ENCODE measurements around the gene PDSS2. TPM values are rescaled to one million over a fixed set of nuclear protein-coding genes. Genes with fewer than 3 reads are reported as not detected.
"Not testable (repeated sequence)": the region's sequence is repeated elsewhere in the genome, so short reads cannot be mapped to it uniquely, and the experiment has no call there.

The PDSS2 gene
- polyA plus RNA-seq, 1 donor (not counting 4 experiments of a cell fraction or from before 2014, with no cell fraction given): 12.5 TPM

- Histone ChIP-seq H3K4me3 (ENCODE audit: control insufficient read depth in 2 of 3, extremely low read depth in 1 of 3, insufficient read depth in 2 of 3, low read depth in 1 of 3, low read length in 3 of 3) (no peak overlapping the region), H3K27me3 (ENCODE audit: control insufficient read depth, extremely low read depth, insufficient read depth, low read length) (no peaks in the 10 kb centered on the region), H3K9ac (ENCODE audit: control insufficient read depth, extremely low read depth, insufficient read depth, low read length) (no peak overlapping the region), H3K9me3 (ENCODE audit: control insufficient read depth, low read depth, low read length) (no peaks in the 10 kb centered on the region), H3K79me2 (ENCODE audit: control insufficient read depth, insufficient read depth, low read length) (no peaks in the 10 kb centered on the region), H4K20me1 (ENCODE audit: control insufficient read depth, extremely low read depth, insufficient read depth, low read length) (no peaks in the 10 kb centered on the region), H3K36me3 (ENCODE audit: control insufficient read depth in 2 of 2, extremely low read depth in 1 of 2, insufficient read depth in 2 of 2, low read length in 2 of 2) (no peaks in the 10 kb centered on the region), H3K4me2 (ENCODE audit: control insufficient read depth, extremely low read depth, insufficient read depth, low read depth, low read length) (no peak overlapping the region), H3K9me1 (ENCODE audit: control insufficient read depth, extremely low read depth, insufficient read depth, low read length) (no peaks in the 10 kb centered on the region), H2AFZ (ENCODE audit: control insufficient read depth, low read length) (no peak overlapping the region), H3K4me1 (ENCODE audit: control insufficient read depth, extremely low read depth, insufficient read depth, low read length) (peaks cover 16% of the 10 kb centered on the region), H3K27ac (ENCODE audit: control insufficient read depth, insufficient read depth, low read length) (no peak overlapping the region)
- TF ChIP-seq, protein P1, sequence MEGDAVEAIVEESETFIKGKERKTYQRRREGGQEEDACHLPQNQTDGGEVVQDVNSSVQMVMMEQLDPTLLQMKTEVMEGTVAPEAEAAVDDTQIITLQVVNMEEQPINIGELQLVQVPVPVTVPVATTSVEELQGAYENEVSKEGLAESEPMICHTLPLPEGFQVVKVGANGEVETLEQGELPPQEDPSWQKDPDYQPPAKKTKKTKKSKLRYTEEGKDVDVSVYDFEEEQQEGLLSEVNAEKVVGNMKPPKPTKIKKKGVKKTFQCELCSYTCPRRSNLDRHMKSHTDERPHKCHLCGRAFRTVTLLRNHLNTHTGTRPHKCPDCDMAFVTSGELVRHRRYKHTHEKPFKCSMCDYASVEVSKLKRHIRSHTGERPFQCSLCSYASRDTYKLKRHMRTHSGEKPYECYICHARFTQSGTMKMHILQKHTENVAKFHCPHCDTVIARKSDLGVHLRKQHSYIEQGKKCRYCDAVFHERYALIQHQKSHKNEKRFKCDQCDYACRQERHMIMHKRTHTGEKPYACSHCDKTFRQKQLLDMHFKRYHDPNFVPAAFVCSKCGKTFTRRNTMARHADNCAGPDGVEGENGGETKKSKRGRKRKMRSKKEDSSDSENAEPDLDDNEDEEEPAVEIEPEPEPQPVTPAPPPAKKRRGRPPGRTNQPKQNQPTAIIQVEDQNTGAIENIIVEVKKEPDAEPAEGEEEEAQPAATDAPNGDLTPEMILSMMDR (optimal IDR thresholded peaks at IDR 0.05 in 1 of 3, IDR thresholded peaks at IDR 0.05 in 1 of 3, conservative IDR thresholded peaks at IDR 0.05 in 1 of 3; ENCODE audit: extremely low read depth in 1 of 3, insufficient read depth in 2 of 3, low read length in 3 of 3): no peak
- no peak for TF ChIP-seq EZH2 (IDR thresholded peaks at IDR 0.05; ENCODE audit: low read length)
- DNase-seq (ENCODE audit: low read depth, low spot score): no peak
- dilution Hi-C loops (cut with MboI; ENCODE audit: extremely low pct_ligation_motif_present, low sequenced_read_pairs): no loop called here
- no peak for FAIRE-seq
These were observed 339.0 kb downstream of the PDSS2 start for GRCh38 chr6:107120404-107120803.

DNA sequence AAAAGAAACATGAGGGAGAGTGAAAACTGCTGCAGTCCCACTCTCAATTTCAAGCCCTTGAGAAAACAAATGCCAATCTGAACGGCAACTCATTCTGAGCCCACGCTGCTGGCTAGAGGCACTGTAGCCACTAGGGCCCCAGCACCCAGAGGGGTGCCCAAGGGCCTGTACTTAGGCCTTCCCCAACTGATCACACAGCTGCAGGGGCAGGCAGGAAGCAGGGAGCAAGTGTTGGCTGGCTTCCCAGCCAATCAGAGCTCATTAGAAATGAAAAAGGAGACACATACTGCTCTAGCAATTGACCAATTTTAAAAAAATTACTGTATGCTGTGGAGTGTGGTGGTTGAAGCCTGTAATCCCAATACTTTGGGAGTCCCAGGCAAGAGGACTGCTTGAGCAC lies 340.4 kb downstream of the PDSS2 start:
- FAIRE-seq (no peak), DNase-seq (ENCODE audit: low read depth, low spot score) (no peak)
- no peak for TF ChIP-seq EZH2 (IDR thresholded peaks at IDR 0.05; ENCODE audit: low read length)
- TF ChIP-seq, protein P1 (optimal IDR thresholded peaks at IDR 0.05 in 1 of 3, IDR thresholded peaks at IDR 0.05 in 1 of 3, conservative IDR thresholded peaks at IDR 0.05 in 1 of 3; ENCODE audit: extremely low read depth in 1 of 3, insufficient read depth in 2 of 3, low read length in 3 of 3): no peak
- no peaks in the 10 kb centered on the region for H3K27me3 ChIP-seq (ENCODE audit: control insufficient read depth, extremely low read depth, insufficient read depth, low read length)
- no peaks in the 10 kb centered on the region for H3K9me3 ChIP-seq (ENCODE audit: control insufficient read depth, low read depth, low read length)
- no peak overlapping the region for H2AFZ ChIP-seq (ENCODE audit: control insufficient read depth, low read length)
- no peak overlapping the region for H3K27ac ChIP-seq (ENCODE audit: control insufficient read depth, insufficient read depth, low read length)
- no peaks in the 10 kb centered on the region for H4K20me1 ChIP-seq (ENCODE audit: control insufficient read depth, extremely low read depth, insufficient read depth, low read length)
- H3K36me3 ChIP-seq (ENCODE audit: control insufficient read depth in 2 of 2, extremely low read depth in 1 of 2, insufficient read depth in 2 of 2, low read length in 2 of 2): no peaks in the 10 kb centered on the region
- peaks cover 17% of the 10 kb centered on the region for H3K4me1 ChIP-seq (ENCODE audit: control insufficient read depth, extremely low read depth, insufficient read depth, low read length)
- dilution Hi-C loops (cut with MboI; ENCODE audit: extremely low pct_ligation_motif_present, low sequenced_read_pairs): no loop called here
- no peak overlapping the region for H3K4me2 ChIP-seq (ENCODE audit: control insufficient read depth, extremely low read depth, insufficient read depth, low read depth, low read length)
- H3K9ac ChIP-seq (ENCODE audit: control insufficient read depth, extremely low read depth, insufficient read depth, low read length): no peak overlapping the region
- H3K9me1 ChIP-seq (ENCODE audit: control insufficient read depth, extremely low read depth, insufficient read depth, low read length): no peaks in the 10 kb centered on the region
- no peak overlapping the region for H3K4me3 ChIP-seq (ENCODE audit: control insufficient read depth in 2 of 3, extremely low read depth in 1 of 3, insufficient read depth in 2 of 3, low read depth in 1 of 3, low read length in 3 of 3)
- H3K79me2 ChIP-seq (ENCODE audit: control insufficient read depth, insufficient read depth, low read length): no peaks in the 10 kb centered on the region

- not testable (repeated sequence) for H2AFZ ChIP-seq (ENCODE audit: control insufficient read depth, low read length); FAIRE-seq; DNase-seq (ENCODE audit: low read depth, low spot score)
These were observed 340.8 kb downstream of the PDSS2 start for GRCh38 chr6:107118540-107118939.

More at GRCh38 chr6:107118540-107118939, 340.8 kb downstream of the PDSS2 start:
- dilution Hi-C loops (cut with MboI; ENCODE audit: extremely low pct_ligation_motif_present, low sequenced_read_pairs); H3K9me1 ChIP-seq (ENCODE audit: control insufficient read depth, extremely low read depth, insufficient read depth, low read length); H4K20me1 ChIP-seq (ENCODE audit: control insufficient read depth, extremely low read depth, insufficient read depth, low read length); H3K27me3 ChIP-seq (ENCODE audit: control insufficient read depth, extremely low read depth, insufficient read depth, low read length); H3K9ac ChIP-seq (ENCODE audit: control insufficient read depth, extremely low read depth, insufficient read depth, low read length); H3K4me3 ChIP-seq (ENCODE audit: control insufficient read depth in 2 of 3, extremely low read depth in 1 of 3, insufficient read depth in 2 of 3, low read depth in 1 of 3, low read length in 3 of 3); H3K4me2 ChIP-seq (ENCODE audit: control insufficient read depth, extremely low read depth, insufficient read depth, low read depth, low read length); H3K27ac ChIP-seq (ENCODE audit: control insufficient read depth, insufficient read depth, low read length); H3K36me3 ChIP-seq (ENCODE audit: control insufficient read depth in 2 of 2, extremely low read depth in 1 of 2, insufficient read depth in 2 of 2, low read length in 2 of 2); H3K79me2 ChIP-seq (ENCODE audit: control insufficient read depth, insufficient read depth, low read length); H3K9me3 ChIP-seq (ENCODE audit: control insufficient read depth, low read depth, low read length): not testable (repeated sequence)
- peaks cover 22% of the 10 kb centered on the region for H3K4me1 ChIP-seq (ENCODE audit: control insufficient read depth, extremely low read depth, insufficient read depth, low read length)

Measured in keratinocyte (primary cell).